GM12878 (cell line): Measurements from ENCODE around the gene ARHGAP45. TPM values are rescaled to one million over a fixed set of nuclear protein-coding genes. Genes with fewer than 3 reads are reported as not detected.

Experiments used
- ATAC-seq: fragments of 200-7000 bp; cut with Tn5 transposase; 3 replicates; pipeline ENCODE4 v1.9.1; 2020; ENCODE audit warnings: mild to moderate bottlenecking, moderate library complexity
- BruUV-seq: library from RNA; stranded (reverse); fragments of 400-500 nt; replicated peaks from 2 replicates; lab custom pipeline; 2021; lab: Mats Ljungman, UMichigan
- CTCF ChIA-PET: fragments of 300-600 bp; sonication (Branson Sonifier 250); formaldehyde crosslinking; extraction: SDS; loops from one replicate; lab custom pipeline; 2021; ENCODE audit warnings: inconsistent platforms; lab: Yijun Ruan, JAX
- POLR2A ChIA-PET: fragments of 350-600 bp; formaldehyde crosslinking; extraction: SDS; loops from one replicate; lab custom pipeline; 2021; ENCODE audit warnings: inconsistent platforms; lab: Charles Lee
- RAD21 ChIA-PET: fragments of 300-600 bp; sonication (Branson Sonifier 250); formaldehyde crosslinking; loops from one replicate; lab custom pipeline; 2023; ENCODE audit warnings: antibody characterized with exemption; ENCODE audit not compliant: unreplicated experiment; lab: Charles Lee
- SMC1A ChIA-PET: fragments of 300-600 bp; sonication (Branson Sonifier 250); formaldehyde crosslinking; loops from one replicate; lab custom pipeline; 2023; ENCODE audit not compliant: unreplicated experiment, uncharacterized antibody; lab: Charles Lee
- DNase-seq: peaks from one replicate; pipeline ENCODE4 v3.0.0-alpha.2; 2011; ENCODE audit warnings: low read depth, low spot score
- FAIRE-seq: peaks from 3 replicates; lab custom pipeline; 2011; peaks lifted over from hg19 to GRCh38; lab: Jason Lieb, UNC
- H2AFZ ChIP-seq: 2 replicates; pipeline ENCODE4 v1.6.0; 2011; ENCODE audit warnings: low read depth, low read length, control low read depth; ENCODE audit not compliant: control insufficient read depth
- H3K27ac ChIP-seq: 2 replicates; pipeline ENCODE4 v1.5.1; 2011; ENCODE audit warnings: control low read depth; ENCODE audit not compliant: control insufficient read depth, insufficient read depth
- H3K27me3 ChIP-seq, 2 experiments: replicated peaks in 1 of 2; 2 replicates each; pipeline versions ENCODE4 v1.6.0 to v1.6.1; 2011; ENCODE audit warnings: low read length in 1 of 2; ENCODE audit not compliant: control insufficient read depth in 2 of 2, insufficient read depth in 2 of 2
- H3K36me3 ChIP-seq, 2 experiments: 2 replicates each; pipeline ENCODE4 v1.5.1; 2011; ENCODE audit warnings: low read length in 1 of 2; ENCODE audit not compliant: control insufficient read depth in 2 of 2, insufficient read depth in 2 of 2
- H3K4me1 ChIP-seq: 2 replicates; pipeline ENCODE4 v1.6.1; 2011; ENCODE audit warnings: mild to moderate bottlenecking, low read length, moderate library complexity, mixed read lengths; ENCODE audit not compliant: control insufficient read depth, insufficient read depth
- H3K4me2 ChIP-seq: 2 replicates; pipeline ENCODE4 v1.6.0; 2011; ENCODE audit warnings: control low read depth; ENCODE audit not compliant: control insufficient read depth, insufficient read depth
- H3K4me3 ChIP-seq: fragments of 200-600 bp; sonication (generic); 2 replicates; pipeline ENCODE4 v1.5.1; 2016
- H3K79me2 ChIP-seq: 2 replicates; pipeline ENCODE4 v1.6.0; 2011; ENCODE audit warnings: low read length; ENCODE audit not compliant: control insufficient read depth, insufficient read depth
- H3K9ac ChIP-seq: 2 replicates; pipeline ENCODE4 v1.8.0; 2011; ENCODE audit warnings: low read length, control low read depth, mixed read lengths; ENCODE audit not compliant: control insufficient read depth, insufficient read depth
- H3K9me3 ChIP-seq: replicated peaks from 3 replicates; pipeline ENCODE4 v1.5.1; 2011; ENCODE audit warnings: mild to moderate bottlenecking, low read length; ENCODE audit not compliant: control insufficient read depth, insufficient read depth
- H4K20me1 ChIP-seq: 2 replicates; pipeline ENCODE4 v1.6.0; 2011; ENCODE audit not compliant: control insufficient read depth, insufficient read depth
- MYB ChIP-seq: fragments of 150-350 bp; IDR thresholded peaks from 2 replicates; pipeline ENCODE4 v1.6.1; 2014; ENCODE audit warnings: mild to moderate bottlenecking, low read depth, low read length, borderline replicate concordance
- SKIL ChIP-seq: fragments of 450-650 bp; IDR thresholded peaks from 2 replicates; pipeline ENCODE4 v1.6.1; 2017; ENCODE audit warnings: mild to moderate bottlenecking, low read depth, inconsistent platforms; ENCODE audit not compliant: poor library complexity, severe bottlenecking
- SUPT20H ChIP-seq: IDR thresholded peaks from 2 replicates; pipeline ENCODE4 v1.6.1; 2011; ENCODE audit warnings: low read depth, mild to moderate bottlenecking, low read length, moderate library complexity, borderline replicate concordance; ENCODE audit not compliant: control insufficient read depth
- WGBS: methylation state at CpG from one replicate; pipeline ENCODE4 v1.1.6; 2016; ENCODE audit warnings: low lambda C conversion rate; ENCODE audit not compliant: insufficient replicate concordance, insufficient coverage; ENCODE audit errors: missing lambda C conversion rate; 5-methylcytosine and 5-hydroxymethylcytosine counted together
- in situ Hi-C: fragments of 300-500 bp; cut with MboI; formaldehyde crosslinking; loops from 9 replicates; pipeline ENCODE4 v1.14.3; 2018; ENCODE audit warnings: mixed read lengths
- intact Hi-C: fragments of 100-400 bp; cut with micrococcal nuclease; formaldehyde crosslinking; loops from one replicate; pipeline ENCODE4 v1.14.2; 2022; ENCODE audit not compliant: unreplicated experiment
- polyA plus RNA-seq, 11 experiments: library from polyadenylated mRNA; depleted of rRNA in 4 of 11; unstranded in 6 of 11; stranded (reverse) in 5 of 11; fragments of >200 nt; fragmentation: Nextera tagmentation in 4 of 11; fragmentation: Illumina TruSeq in 1 of 11; extraction: Ambion mirVana in 4 of 11; extraction: Trizol in 1 of 11; gene quantifications; 1 replicate in 1 of 11; 2 replicates in 10 of 11; pipeline versions ENCODE4 v1.2.1 to v1.2.3, GENCODE V29; 2011 to 2016; ENCODE audit warnings: inconsistent platforms in 2 of 11, missing spikeins in 2 of 11, low read depth in 1 of 11
- total RNA-seq, 4 experiments: library from RNA; depleted of rRNA in 3 of 4; stranded (reverse); fragments of >200 nt in 3 of 4; fragmentation: Illumina TruSeq in 1 of 4; extraction: Trizol in 1 of 4; gene quantifications; 2 replicates each; pipeline versions ENCODE4 v1.2.1 to v1.2.3, GENCODE V29; 2013 to 2021

Gene ARHGAP45
- total and polyA plus RNA-seq, 10 of the 15 experiments (the other 5 are each of a cell fraction or from before 2014, with no cell fraction given), result 1.4 to 151 (median 59.9) TPM

- FAIRE-seq, result no peak
- peak overlapping the region; percentile 46; the same call in 1 of the 2 replicates for H3K4me3 ChIP-seq
Observed at GRCh38 chr19:1041272-1041834, 25.6 kb upstream of the ARHGAP45 start.

More at GRCh38 chr19:1041272-1041834, 25.6 kb upstream of the ARHGAP45 start:
- BruUV-seq, result no TSS peak
- in situ Hi-C loops, result no loop called here
- ATAC-seq, result no peak
- Histone ChIP-seq H3K27ac (no peak overlapping the region), H3K27me3 (no peaks in the 10 kb centered on the region), H3K79me2 (0 out of 2 replicates have a peak, but pooled peaks cover 3% of the 10 kb centered on the region), H4K20me1 (no peaks in the 10 kb centered on the region), H3K4me1 (peaks cover 32% of the 10 kb centered on the region), H3K36me3 (peaks cover 2 to 4% of the 10 kb centered on the region in 2 experiments; a peak in 3 of 4 replicates), H2AFZ (peak overlapping the region; percentile 57), H3K4me2 (peak overlapping the region; percentile 73), H3K9ac (0 out of 2 replicates have a peak overlapping the region, but pooled peaks have one; percentile 25), H3K9me3 (no peaks in the 10 kb centered on the region; the same call in 2 of the 3 replicates)
- RAD21 ChIA-PET, result interaction anchor here (0.8 to 1.8 kb wide), 5 partner anchors 13 to 72 kb away, joined by 3 to 5 read pairs (median 4); partner anchors contain the start of gene ARHGAP45
- DNase-seq, result no peak
- POLR2A ChIA-PET, result interaction anchor here (0.6 to 6.3 kb wide), 5 partner anchors 8 to 36 kb away, joined by 4 to 83 read pairs (median 6); partner anchors contain the start of genes ARHGAP45 and CNN2
- TF ChIP-seq SKIL (peak; percentile 7), MYB (no peak), SUPT20H (no peak)
- intact Hi-C loops, result loop anchor here (2.0 kb wide), 1 partner anchor 21 kb away; no protein-coding TSS in a partner anchor
- WGBS, result 38% methylated on average over 24 of the region's 26 CpGs
- CTCF ChIA-PET, result interaction anchor here (0.8 to 2.3 kb wide), 6 partner anchors 17 to 203 kb away, joined by 3 to 10 read pairs (median 3); no protein-coding TSS in a partner anchor
- SMC1A ChIA-PET, result interaction anchor here (0.9 to 5.9 kb wide), 2 partner anchors 13 to 92 kb away, joined by 3 to 22 read pairs; no protein-coding TSS in a partner anchor
